Fibroblast of lung (primary cell): ENCODE measurements around the gene SOX12. TPM values are rescaled to one million over a fixed set of nuclear protein-coding genes. Genes with fewer than 3 reads are reported as not detected.

Experiments used
- DNase-seq, 2 donors: peaks; one replicate each; pipeline versions ENCODE4 v3.0.0 to v3.0.0-alpha.2; 2010; ENCODE audit warnings: low read depth in 2 of 2
- H2AFZ ChIP-seq: 2 replicates; pipeline ENCODE4 v1.5.1; 2012; ENCODE audit warnings: low read length, control low read depth, inconsistent platforms
- H3K27ac ChIP-seq: 2 replicates; pipeline ENCODE4 v1.5.1; 2011; ENCODE audit warnings: low read length, control low read depth; ENCODE audit not compliant: insufficient read depth
- H3K27me3 ChIP-seq: 2 replicates; pipeline ENCODE4 v1.5.1; 2011; ENCODE audit warnings: mild to moderate bottlenecking, low read length; ENCODE audit not compliant: control insufficient read depth, insufficient read depth
- H3K36me3 ChIP-seq: 2 replicates; pipeline ENCODE4 v1.5.1; 2011; ENCODE audit warnings: low read length; ENCODE audit not compliant: control insufficient read depth, insufficient read depth
- H3K4me1 ChIP-seq: 2 replicates; pipeline ENCODE4 v1.5.1; 2011; ENCODE audit warnings: low read length; ENCODE audit not compliant: control insufficient read depth, insufficient read depth; ENCODE audit errors: extremely low read depth
- H3K4me2 ChIP-seq: 2 replicates; pipeline ENCODE4 v1.5.1; 2011; ENCODE audit warnings: low read length, control low read depth; ENCODE audit not compliant: insufficient read depth; ENCODE audit errors: extremely low read depth
- H3K4me3 ChIP-seq, 4 experiments: fragments of 200-600 bp in 1 of 4; sonication (generic) in 1 of 4; replicated peaks in 1 of 4; 2 replicates each; pipeline ENCODE4 v1.5.1; 2011 to 2016; ENCODE audit warnings: low read length in 4 of 4, low read depth in 3 of 4, mild to moderate bottlenecking in 3 of 4, control low read depth in 2 of 4, inconsistent platforms in 1 of 4, mixed read lengths in 1 of 4; ENCODE audit not compliant: insufficient read depth in 1 of 4; ENCODE audit errors: control extremely low read depth in 1 of 4
- H3K79me2 ChIP-seq: 2 replicates; pipeline ENCODE4 v1.5.1; 2012; ENCODE audit warnings: mild to moderate bottlenecking, low read length, inconsistent platforms; ENCODE audit not compliant: control insufficient read depth, insufficient read depth
- H3K9ac ChIP-seq: 2 replicates; pipeline ENCODE4 v1.5.1; 2011; ENCODE audit warnings: mild to moderate bottlenecking, low read length, control low read depth; ENCODE audit not compliant: insufficient read depth
- H3K9me3 ChIP-seq: 2 replicates; pipeline ENCODE4 v1.5.1; 2012; ENCODE audit warnings: low read depth, low read length; ENCODE audit not compliant: control insufficient read depth, insufficient read depth
- H4K20me1 ChIP-seq: 2 replicates; pipeline ENCODE4 v1.5.1; 2011; ENCODE audit warnings: low read length; ENCODE audit not compliant: control insufficient read depth, insufficient read depth; ENCODE audit errors: extremely low read depth
- CTCF ChIP-seq, 2 donors: IDR thresholded peaks in 1 of 2; conservative IDR thresholded peaks in 1 of 2; 1 replicate in 1 of 2; 2 replicates in 1 of 2; pipeline ENCODE4 v1.5.1; 2011 to 2012; ENCODE audit warnings: low read length in 2 of 2, control low read depth in 1 of 2, inconsistent platforms in 1 of 2, low read depth in 1 of 2, mild to moderate bottlenecking in 1 of 2
- EZH2 ChIP-seq: IDR thresholded peaks from 2 replicates; pipeline ENCODE4 v1.5.1; 2012; ENCODE audit warnings: low read length, control low read depth, mild to moderate bottlenecking; ENCODE audit errors: missing control alignments
- polyA plus RNA-seq, 2 donors: library from polyadenylated mRNA; depleted of rRNA in 1 of 2; stranded (reverse) in 1 of 2; unstranded in 1 of 2; fragments of >200 nt; gene quantifications; 2 replicates each; pipeline ENCODE4 v1.2.1, GENCODE V29; 2011 to 2012; ENCODE audit warnings: missing spikeins in 1 of 2
- total RNA-seq: library from RNA; depleted of rRNA; stranded (reverse); fragments of >200 nt; gene quantifications from 2 replicates; pipeline ENCODE4 v1.2.1, GENCODE V29; 2014

SOX12 gene
- total and polyA plus RNA-seq, 2 donors (not counting 1 experiment from before 2014, with no cell fraction given) = 4.0 to 7.3 TPM

- DNase-seq = no peak
- no peaks in the 10 kb centered on the region for H4K20me1 ChIP-seq
- H2AFZ ChIP-seq = no peak overlapping the region
- TF ChIP-seq EZH2 = no peak
- TF ChIP-seq CTCF (conservative IDR thresholded peaks at IDR 0.05 in 1 of 2, IDR thresholded peaks at IDR 0.05 in 1 of 2; ENCODE audit: low read depth in 1 of 2, low read length in 2 of 2) = no peak
- peaks cover 13% of the 10 kb centered on the region for H3K4me1 ChIP-seq
- no peak overlapping the region for H3K27ac ChIP-seq
- no peak overlapping the region for H3K4me2 ChIP-seq
- H3K9me3 ChIP-seq = no peaks in the 10 kb centered on the region
- no peaks in the 10 kb centered on the region for H3K36me3 ChIP-seq
- no peaks in the 10 kb centered on the region for H3K27me3 ChIP-seq
- H3K4me3 ChIP-seq = no peak overlapping the region
- peaks cover 35% of the 10 kb centered on the region for H3K79me2 ChIP-seq
- no peak overlapping the region for H3K9ac ChIP-seq
Observed at GRCh38 chr20:295804-296203, 29.5 kb upstream of the SOX12 start.

DNA sequence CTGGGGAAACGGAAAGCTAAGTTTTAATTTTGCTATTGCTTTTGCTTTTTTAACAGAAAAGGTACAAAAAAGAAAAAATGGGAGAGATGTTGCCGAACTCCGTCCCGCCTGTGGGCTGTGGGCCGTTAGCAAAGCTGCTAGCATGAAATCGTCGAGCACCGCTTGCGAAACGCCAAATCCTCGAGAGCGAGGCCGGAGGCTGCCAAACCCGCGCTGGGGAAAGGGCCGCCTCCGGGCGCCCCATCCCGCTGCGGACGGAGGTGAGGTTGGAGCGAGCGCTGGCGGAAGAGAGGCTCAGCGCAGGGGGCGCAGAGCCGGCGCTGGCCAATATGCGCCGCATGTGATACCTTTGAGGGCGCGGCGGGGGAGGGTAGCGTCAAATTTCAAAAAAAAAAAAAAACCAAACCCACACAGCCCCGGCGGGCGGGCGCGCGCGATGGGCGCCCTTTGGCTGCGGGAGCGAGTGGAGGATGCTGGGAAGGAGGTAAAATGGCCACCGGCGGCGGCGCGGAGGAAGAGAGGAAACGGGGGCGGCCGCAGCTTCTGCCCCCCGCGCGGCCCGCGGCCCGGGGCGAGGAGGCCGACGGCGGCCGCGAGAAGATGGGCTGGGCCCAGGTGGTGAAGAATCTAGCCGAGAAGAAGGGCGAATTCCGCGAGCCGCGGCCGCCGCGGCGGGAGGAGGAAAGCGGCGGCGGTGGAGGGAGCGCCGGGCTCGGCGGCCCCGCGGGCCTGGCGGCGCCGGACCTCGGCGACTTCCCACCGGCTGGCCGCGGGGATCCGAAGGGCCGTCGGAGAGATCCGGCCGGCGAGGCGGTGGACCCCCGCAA is 28.0 kb upstream of the SOX12 start, which contains the start of gene ZCCHC3:
Gene ZCCHC3 (plus strand): TSS at position 473 of the 827 bp plus-strand sequence. CDS start 17 bp downstream, at position 490.
- TF ChIP-seq CTCF (conservative IDR thresholded peaks at IDR 0.05 in 1 of 2, IDR thresholded peaks at IDR 0.05 in 1 of 2; ENCODE audit: low read depth in 1 of 2, low read length in 2 of 2) = no peak
- no peak for TF ChIP-seq EZH2
- Histone ChIP-seq H3K4me1 (peaks cover 8% of the 10 kb centered on the region), H3K4me2 (peak within 1 kb of the TSS; percentile 88), H3K9me3 (no peaks in the 10 kb centered on the region), H3K27me3 (no peaks in the 10 kb centered on the region), H3K9ac (peak within 1 kb of the TSS; percentile 94), H3K79me2 (peaks cover 38% of the 10 kb centered on the region), H3K4me3 (peak within 1 kb of the TSS; percentile 77 to 94 (median 89)), H2AFZ (peak within 1 kb of the TSS; percentile 19), H3K27ac (peak within 1 kb of the TSS; percentile 90), H3K36me3 (no peaks in the 10 kb centered on the region), H4K20me1 (no peaks in the 10 kb centered on the region)
- DNase-seq = peak; percentile 93 to 97

DNA sequence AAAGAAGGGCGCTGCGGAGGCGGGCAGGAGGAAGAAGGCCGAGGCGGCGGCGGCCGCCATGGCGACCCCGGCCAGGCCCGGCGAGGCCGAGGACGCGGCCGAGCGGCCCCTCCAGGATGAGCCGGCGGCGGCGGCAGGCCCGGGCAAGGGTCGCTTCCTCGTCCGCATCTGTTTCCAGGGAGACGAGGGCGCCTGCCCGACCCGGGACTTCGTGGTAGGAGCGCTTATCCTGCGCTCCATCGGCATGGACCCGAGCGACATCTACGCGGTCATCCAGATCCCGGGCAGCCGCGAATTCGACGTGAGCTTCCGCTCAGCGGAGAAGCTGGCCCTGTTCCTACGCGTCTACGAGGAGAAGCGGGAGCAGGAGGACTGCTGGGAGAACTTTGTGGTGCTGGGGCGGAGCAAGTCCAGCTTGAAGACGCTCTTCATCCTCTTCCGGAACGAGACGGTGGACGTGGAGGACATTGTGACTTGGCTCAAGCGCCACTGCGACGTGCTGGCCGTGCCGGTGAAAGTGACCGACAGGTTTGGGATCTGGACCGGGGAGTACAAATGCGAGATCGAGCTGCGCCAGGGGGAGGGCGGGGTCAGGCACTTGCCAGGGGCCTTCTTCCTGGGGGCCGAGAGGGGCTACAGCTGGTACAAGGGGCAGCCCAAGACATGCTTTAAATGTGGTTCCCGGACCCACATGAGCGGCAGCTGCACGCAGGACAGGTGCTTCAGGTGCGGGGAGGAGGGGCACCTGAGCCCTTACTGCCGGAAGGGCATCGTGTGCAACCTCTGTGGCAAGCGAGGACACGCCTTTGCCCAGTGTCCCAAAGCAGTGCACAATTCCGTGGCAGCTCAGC is 27.2 kb upstream of the SOX12 start:
- TF ChIP-seq EZH2 = no peak
- no peak for TF ChIP-seq CTCF (conservative IDR thresholded peaks at IDR 0.05 in 1 of 2, IDR thresholded peaks at IDR 0.05 in 1 of 2; ENCODE audit: low read depth in 1 of 2, low read length in 2 of 2)
- Histone ChIP-seq H3K27me3 (no peaks in the 10 kb centered on the region), H3K9ac (peak overlapping the region; percentile 94), H2AFZ (peak overlapping the region; percentile 18), H3K4me2 (peak overlapping the region; percentile 88), H3K9me3 (no peaks in the 10 kb centered on the region), H4K20me1 (no peaks in the 10 kb centered on the region), H3K79me2 (peaks cover 38% of the 10 kb centered on the region), H3K4me3 (peak overlapping the region; percentile 77 to 94 (median 89)), H3K4me1 (peaks cover 8% of the 10 kb centered on the region), H3K27ac (peak overlapping the region; percentile 90), H3K36me3 (no peaks in the 10 kb centered on the region)
- peak; percentile 74 to 75 for DNase-seq
